ENCODE data around the gene APLNR.

APLNR gene

DNA sequence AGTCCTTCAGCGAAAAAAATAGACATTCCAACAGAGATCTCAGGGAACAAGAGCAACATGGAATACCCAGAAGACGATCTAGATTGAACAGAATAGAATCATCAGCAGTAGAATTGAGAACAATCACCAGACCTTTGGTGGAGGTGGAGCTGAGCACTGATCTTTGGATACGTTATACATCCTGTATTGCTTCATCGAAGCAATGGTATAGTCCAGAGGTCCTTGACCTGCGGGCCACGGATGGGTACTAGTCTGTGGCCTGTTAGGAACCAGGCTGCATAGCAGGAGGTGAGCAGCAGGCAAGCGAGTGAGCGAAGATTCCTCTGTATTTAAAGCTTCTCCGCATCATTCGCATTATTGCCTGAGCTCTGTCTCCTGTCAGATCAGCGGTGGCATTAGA, 37.7 kb downstream of the APLNR start:
- no peak for TF ChIP-seq EP300 (IDR thresholded peaks at IDR 0.05; ENCODE audit: borderline replicate concordance)
- TF ChIP-seq TAF1 (IDR thresholded peaks at IDR 0.05; ENCODE audit: low read depth) = no peak

DNA sequence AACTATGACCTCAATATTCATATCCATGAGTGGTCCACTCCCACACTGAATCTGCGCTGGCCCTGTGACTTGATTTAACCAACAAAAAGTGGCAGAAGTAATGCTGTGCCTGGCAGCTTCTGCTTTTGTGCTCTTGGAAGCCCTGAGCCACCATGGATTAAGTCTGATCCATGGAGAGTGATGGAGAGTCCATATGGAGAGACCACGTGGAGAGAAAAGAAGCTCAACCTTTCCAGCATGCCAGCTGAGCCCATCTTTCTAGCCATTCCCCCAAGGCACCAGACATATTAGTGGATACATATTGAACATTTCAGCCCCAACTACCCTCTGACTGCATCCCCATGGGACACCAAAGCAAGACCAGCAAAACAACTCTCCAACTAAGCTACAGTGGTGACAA, 39.3 kb downstream of the APLNR start:
- TF ChIP-seq TAF1 (IDR thresholded peaks at IDR 0.05; ENCODE audit: low read depth) (no peak), YY1 (IDR thresholded peaks at IDR 0.05; ENCODE audit: low read depth) (no peak), RAD21 (IDR thresholded peaks at IDR 0.05; ENCODE audit: low read depth) (no peak), TCF12 (IDR thresholded peaks at IDR 0.05; ENCODE audit: low read depth) (no peak), NFIC (IDR thresholded peaks at IDR 0.05) (no peak), EGR1 (IDR thresholded peaks at IDR 0.05) (no peak), FOXM1 (IDR thresholded peaks at IDR 0.05; ENCODE audit: borderline replicate concordance, low read depth) (no peak), ZBTB7A (IDR thresholded peaks at IDR 0.05; ENCODE audit: low read depth) (no peak), EP300 (IDR thresholded peaks at IDR 0.05; ENCODE audit: borderline replicate concordance) (no peak), CREB1 (IDR thresholded peaks at IDR 0.05; ENCODE audit: low read depth) (no peak), TEAD4 (IDR thresholded peaks at IDR 0.05) (no peak), CEBPB (IDR thresholded peaks at IDR 0.05) (no peak)
- TF ChIP-seq, protein P1, sequence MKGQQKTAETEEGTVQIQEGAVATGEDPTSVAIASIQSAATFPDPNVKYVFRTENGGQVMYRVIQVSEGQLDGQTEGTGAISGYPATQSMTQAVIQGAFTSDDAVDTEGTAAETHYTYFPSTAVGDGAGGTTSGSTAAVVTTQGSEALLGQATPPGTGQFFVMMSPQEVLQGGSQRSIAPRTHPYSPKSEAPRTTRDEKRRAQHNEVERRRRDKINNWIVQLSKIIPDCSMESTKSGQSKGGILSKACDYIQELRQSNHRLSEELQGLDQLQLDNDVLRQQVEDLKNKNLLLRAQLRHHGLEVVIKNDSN (IDR thresholded peaks at IDR 0.05) = no peak
- TF ChIP-seq, protein P2, sequence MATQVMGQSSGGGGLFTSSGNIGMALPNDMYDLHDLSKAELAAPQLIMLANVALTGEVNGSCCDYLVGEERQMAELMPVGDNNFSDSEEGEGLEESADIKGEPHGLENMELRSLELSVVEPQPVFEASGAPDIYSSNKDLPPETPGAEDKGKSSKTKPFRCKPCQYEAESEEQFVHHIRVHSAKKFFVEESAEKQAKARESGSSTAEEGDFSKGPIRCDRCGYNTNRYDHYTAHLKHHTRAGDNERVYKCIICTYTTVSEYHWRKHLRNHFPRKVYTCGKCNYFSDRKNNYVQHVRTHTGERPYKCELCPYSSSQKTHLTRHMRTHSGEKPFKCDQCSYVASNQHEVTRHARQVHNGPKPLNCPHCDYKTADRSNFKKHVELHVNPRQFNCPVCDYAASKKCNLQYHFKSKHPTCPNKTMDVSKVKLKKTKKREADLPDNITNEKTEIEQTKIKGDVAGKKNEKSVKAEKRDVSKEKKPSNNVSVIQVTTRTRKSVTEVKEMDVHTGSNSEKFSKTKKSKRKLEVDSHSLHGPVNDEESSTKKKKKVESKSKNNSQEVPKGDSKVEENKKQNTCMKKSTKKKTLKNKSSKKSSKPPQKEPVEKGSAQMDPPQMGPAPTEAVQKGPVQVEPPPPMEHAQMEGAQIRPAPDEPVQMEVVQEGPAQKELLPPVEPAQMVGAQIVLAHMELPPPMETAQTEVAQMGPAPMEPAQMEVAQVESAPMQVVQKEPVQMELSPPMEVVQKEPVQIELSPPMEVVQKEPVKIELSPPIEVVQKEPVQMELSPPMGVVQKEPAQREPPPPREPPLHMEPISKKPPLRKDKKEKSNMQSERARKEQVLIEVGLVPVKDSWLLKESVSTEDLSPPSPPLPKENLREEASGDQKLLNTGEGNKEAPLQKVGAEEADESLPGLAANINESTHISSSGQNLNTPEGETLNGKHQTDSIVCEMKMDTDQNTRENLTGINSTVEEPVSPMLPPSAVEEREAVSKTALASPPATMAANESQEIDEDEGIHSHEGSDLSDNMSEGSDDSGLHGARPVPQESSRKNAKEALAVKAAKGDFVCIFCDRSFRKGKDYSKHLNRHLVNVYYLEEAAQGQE (IDR thresholded peaks at IDR 0.05; ENCODE audit: low read depth) = no peak
- TF ChIP-seq, protein P3, sequence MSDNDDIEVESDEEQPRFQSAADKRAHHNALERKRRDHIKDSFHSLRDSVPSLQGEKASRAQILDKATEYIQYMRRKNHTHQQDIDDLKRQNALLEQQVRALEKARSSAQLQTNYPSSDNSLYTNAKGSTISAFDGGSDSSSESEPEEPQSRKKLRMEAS (IDR thresholded peaks at IDR 0.05) = no peak

DNA sequence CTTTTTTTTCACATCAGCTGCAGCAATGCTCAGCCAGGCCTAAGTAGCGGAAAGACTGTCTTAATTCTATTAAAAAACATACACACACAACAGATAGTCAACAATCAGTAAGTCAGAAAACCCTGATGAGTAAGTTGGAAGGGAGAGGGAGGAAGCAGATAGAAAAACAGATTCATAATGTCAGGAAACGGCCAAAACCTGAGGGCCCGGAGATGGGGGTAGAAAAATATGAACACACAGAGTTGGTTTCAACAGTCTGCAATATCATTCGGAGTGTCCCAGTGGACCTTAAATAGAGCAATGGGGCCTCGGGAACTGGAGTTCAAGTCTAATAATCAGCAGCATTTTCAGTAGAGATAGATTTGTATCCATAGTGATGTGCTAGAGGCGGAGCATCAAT, 40.5 kb downstream of the APLNR start:
- TF ChIP-seq CEBPB (IDR thresholded peaks at IDR 0.05) = no peak
- TF ChIP-seq, protein P3 (IDR thresholded peaks at IDR 0.05) = no peak

DNA sequence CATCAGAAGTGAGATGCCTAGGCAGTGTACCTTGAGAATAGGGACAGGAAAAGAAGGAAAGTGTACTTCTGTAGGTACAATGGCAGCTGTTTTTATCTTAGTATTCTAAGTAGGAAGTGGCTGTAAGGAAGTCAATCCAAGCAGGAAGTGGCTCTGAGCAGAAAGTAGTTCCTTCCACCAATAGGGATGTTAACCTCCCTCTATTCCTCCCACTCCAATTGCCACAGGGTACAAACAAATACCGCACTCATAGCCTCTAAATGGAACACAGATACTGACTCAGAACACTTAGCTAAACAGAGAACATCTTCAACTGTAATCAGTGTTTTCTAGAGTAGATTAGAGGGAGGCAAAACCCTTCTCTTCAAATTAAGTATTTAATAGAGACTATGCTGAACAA, 44.7 kb downstream of the APLNR start:
- no peak for TF ChIP-seq YY1 (IDR thresholded peaks at IDR 0.05; ENCODE audit: low read depth)
- no peak for TF ChIP-seq NFIC (IDR thresholded peaks at IDR 0.05)
- TF ChIP-seq CREB1 (IDR thresholded peaks at IDR 0.05; ENCODE audit: low read depth) = no peak
- no peak for TF ChIP-seq FOXM1 (IDR thresholded peaks at IDR 0.05; ENCODE audit: borderline replicate concordance, low read depth)
- TF ChIP-seq, protein P2 (IDR thresholded peaks at IDR 0.05; ENCODE audit: low read depth) = no peak
- no peak for TF ChIP-seq ZBTB7A (IDR thresholded peaks at IDR 0.05; ENCODE audit: low read depth)
- no peak for TF ChIP-seq TEAD4 (IDR thresholded peaks at IDR 0.05)
- no peak for TF ChIP-seq RAD21 (IDR thresholded peaks at IDR 0.05; ENCODE audit: low read depth)
- TF ChIP-seq EGR1 (IDR thresholded peaks at IDR 0.05) = no peak
- TF ChIP-seq CEBPB (IDR thresholded peaks at IDR 0.05) = no peak
- no peak for TF ChIP-seq EP300 (IDR thresholded peaks at IDR 0.05; ENCODE audit: borderline replicate concordance)
- TF ChIP-seq, protein P1 (IDR thresholded peaks at IDR 0.05) = no peak
- no peak for TF ChIP-seq TCF12 (IDR thresholded peaks at IDR 0.05; ENCODE audit: low read depth)
- TF ChIP-seq TAF1 (IDR thresholded peaks at IDR 0.05; ENCODE audit: low read depth) = no peak
- TF ChIP-seq, protein P3 (IDR thresholded peaks at IDR 0.05) = no peak

DNA sequence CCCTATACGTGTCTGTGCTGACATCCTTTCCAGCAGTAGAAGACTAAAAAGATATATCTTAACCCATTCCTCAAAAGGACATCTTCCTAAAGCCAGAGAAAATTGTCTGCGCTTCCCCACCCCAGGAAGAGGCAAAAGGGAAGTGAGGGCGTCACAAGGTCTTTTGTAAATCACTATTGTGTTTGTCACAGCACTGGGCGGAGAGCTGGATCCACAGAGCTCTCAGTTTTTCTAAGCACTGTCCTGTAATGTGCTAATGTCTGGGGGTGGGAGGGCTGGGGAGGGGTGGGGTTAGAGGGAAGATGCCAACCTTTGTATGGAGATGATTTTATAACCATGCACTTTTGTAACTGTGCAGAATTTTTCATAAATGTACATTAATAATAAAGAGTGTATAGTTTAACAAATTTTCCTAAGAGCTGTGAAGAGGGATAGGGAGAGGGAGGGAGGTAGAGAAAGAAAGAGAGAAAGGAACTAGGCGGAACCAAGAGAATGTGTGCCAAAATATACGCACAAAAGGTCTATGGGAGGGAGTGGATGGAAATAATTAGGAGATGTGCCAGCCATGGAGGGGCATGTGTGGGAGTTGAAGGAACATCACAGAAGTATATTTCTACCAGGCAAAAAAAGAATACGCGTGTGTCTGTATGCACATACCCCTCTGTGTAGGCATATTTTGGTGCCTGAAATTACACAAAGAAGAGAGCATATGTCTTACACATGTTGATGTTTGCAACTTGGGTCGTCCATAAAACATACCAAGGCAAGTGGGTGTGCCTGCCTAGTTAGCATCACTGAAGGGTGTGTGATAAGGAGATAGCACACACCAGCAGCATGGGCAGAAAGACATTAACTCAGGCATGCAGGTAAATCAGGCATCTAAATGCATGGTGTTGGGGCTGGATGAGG, 45.5 kb downstream of the APLNR start:
- TF ChIP-seq, protein P3 (IDR thresholded peaks at IDR 0.05) = no peak
- TF ChIP-seq FOXM1 (IDR thresholded peaks at IDR 0.05; ENCODE audit: borderline replicate concordance, low read depth) (no peak), CREB1 (IDR thresholded peaks at IDR 0.05; ENCODE audit: low read depth) (no peak), NFIC (IDR thresholded peaks at IDR 0.05) (no peak), CEBPB (IDR thresholded peaks at IDR 0.05) (no peak), TAF1 (IDR thresholded peaks at IDR 0.05; ENCODE audit: low read depth) (no peak), TEAD4 (IDR thresholded peaks at IDR 0.05) (no peak), TCF12 (IDR thresholded peaks at IDR 0.05; ENCODE audit: low read depth) (no peak), ZBTB7A (IDR thresholded peaks at IDR 0.05; ENCODE audit: low read depth) (no peak), EP300 (IDR thresholded peaks at IDR 0.05; ENCODE audit: borderline replicate concordance) (no peak), YY1 (IDR thresholded peaks at IDR 0.05; ENCODE audit: low read depth) (no peak), RAD21 (IDR thresholded peaks at IDR 0.05; ENCODE audit: low read depth) (no peak), EGR1 (IDR thresholded peaks at IDR 0.05) (no peak)
- TF ChIP-seq, protein P2 (IDR thresholded peaks at IDR 0.05; ENCODE audit: low read depth) = no peak
- TF ChIP-seq, protein P1 (IDR thresholded peaks at IDR 0.05) = no peak

All from Ishikawa (cell line).